Measurements from ENCODE around the gene CD3D.

- TF ChIP-seq EZH2 (IDR thresholded peaks at IDR 0.05; ENCODE audit: low read length, missing control alignments) (no peak), CTCF (conservative IDR thresholded peaks at IDR 0.05 in 1 of 2, IDR thresholded peaks at IDR 0.05 in 1 of 2; ENCODE audit: low read depth in 1 of 2, low read length in 2 of 2) (no peak)
These were observed 32.2 kb upstream of the CD3D start for GRCh38 chr11:118374729-118375128.

Measured in fibroblast of lung (primary cell).